Fibroblast of lung (primary cell): Measurements from ENCODE around the gene FAM13A. TPM values are rescaled to one million over a fixed set of nuclear protein-coding genes. Genes with fewer than 3 reads are reported as not detected.

Experiments
- DNase-seq, 2 donors: peaks; one replicate each; pipeline versions ENCODE4 v3.0.0 to v3.0.0-alpha.2; 2010; ENCODE audit warnings: low read depth in 2 of 2
- H2AFZ ChIP-seq: 2 replicates; pipeline ENCODE4 v1.5.1; 2012; ENCODE audit warnings: low read length, control low read depth, inconsistent platforms
- H3K27ac ChIP-seq: 2 replicates; pipeline ENCODE4 v1.5.1; 2011; ENCODE audit warnings: low read length, control low read depth; ENCODE audit not compliant: insufficient read depth
- H3K27me3 ChIP-seq: 2 replicates; pipeline ENCODE4 v1.5.1; 2011; ENCODE audit warnings: mild to moderate bottlenecking, low read length; ENCODE audit not compliant: control insufficient read depth, insufficient read depth
- H3K36me3 ChIP-seq: 2 replicates; pipeline ENCODE4 v1.5.1; 2011; ENCODE audit warnings: low read length; ENCODE audit not compliant: control insufficient read depth, insufficient read depth
- H3K4me1 ChIP-seq: 2 replicates; pipeline ENCODE4 v1.5.1; 2011; ENCODE audit warnings: low read length; ENCODE audit not compliant: control insufficient read depth, insufficient read depth; ENCODE audit errors: extremely low read depth
- H3K4me2 ChIP-seq: 2 replicates; pipeline ENCODE4 v1.5.1; 2011; ENCODE audit warnings: low read length, control low read depth; ENCODE audit not compliant: insufficient read depth; ENCODE audit errors: extremely low read depth
- H3K4me3 ChIP-seq, 4 experiments: fragments of 200-600 bp in 1 of 4; sonication (generic) in 1 of 4; replicated peaks in 1 of 4; 2 replicates each; pipeline ENCODE4 v1.5.1; 2011 to 2016; ENCODE audit warnings: low read length in 4 of 4, low read depth in 3 of 4, mild to moderate bottlenecking in 3 of 4, control low read depth in 2 of 4, inconsistent platforms in 1 of 4, mixed read lengths in 1 of 4; ENCODE audit not compliant: insufficient read depth in 1 of 4; ENCODE audit errors: control extremely low read depth in 1 of 4
- H3K79me2 ChIP-seq: 2 replicates; pipeline ENCODE4 v1.5.1; 2012; ENCODE audit warnings: mild to moderate bottlenecking, low read length, inconsistent platforms; ENCODE audit not compliant: control insufficient read depth, insufficient read depth
- H3K9ac ChIP-seq: 2 replicates; pipeline ENCODE4 v1.5.1; 2011; ENCODE audit warnings: mild to moderate bottlenecking, low read length, control low read depth; ENCODE audit not compliant: insufficient read depth
- H3K9me3 ChIP-seq: 2 replicates; pipeline ENCODE4 v1.5.1; 2012; ENCODE audit warnings: low read depth, low read length; ENCODE audit not compliant: control insufficient read depth, insufficient read depth
- H4K20me1 ChIP-seq: 2 replicates; pipeline ENCODE4 v1.5.1; 2011; ENCODE audit warnings: low read length; ENCODE audit not compliant: control insufficient read depth, insufficient read depth; ENCODE audit errors: extremely low read depth
- EZH2 ChIP-seq: IDR thresholded peaks from 2 replicates; pipeline ENCODE4 v1.5.1; 2012; ENCODE audit warnings: low read length, control low read depth, mild to moderate bottlenecking; ENCODE audit errors: missing control alignments
- polyA plus RNA-seq, 2 donors: library from polyadenylated mRNA; depleted of rRNA in 1 of 2; stranded (reverse) in 1 of 2; unstranded in 1 of 2; fragments of >200 nt; gene quantifications; 2 replicates each; pipeline ENCODE4 v1.2.1, GENCODE V29; 2011 to 2012; ENCODE audit warnings: missing spikeins in 1 of 2
- total RNA-seq: library from RNA; depleted of rRNA; stranded (reverse); fragments of >200 nt; gene quantifications from 2 replicates; pipeline ENCODE4 v1.2.1, GENCODE V29; 2014
- TF ChIP-seq, protein P1 (sequence below), 2 donors: IDR thresholded peaks in 1 of 2; conservative IDR thresholded peaks in 1 of 2; 1 replicate in 1 of 2; 2 replicates in 1 of 2; pipeline ENCODE4 v1.5.1; 2011 to 2012; ENCODE audit warnings: low read length in 2 of 2, control low read depth in 1 of 2, inconsistent platforms in 1 of 2, low read depth in 1 of 2, mild to moderate bottlenecking in 1 of 2

FAM13A gene
- total and polyA plus RNA-seq, 2 donors (not counting 1 experiment from before 2014, with no cell fraction given): 14.3 to 23.9 TPM

DNA sequence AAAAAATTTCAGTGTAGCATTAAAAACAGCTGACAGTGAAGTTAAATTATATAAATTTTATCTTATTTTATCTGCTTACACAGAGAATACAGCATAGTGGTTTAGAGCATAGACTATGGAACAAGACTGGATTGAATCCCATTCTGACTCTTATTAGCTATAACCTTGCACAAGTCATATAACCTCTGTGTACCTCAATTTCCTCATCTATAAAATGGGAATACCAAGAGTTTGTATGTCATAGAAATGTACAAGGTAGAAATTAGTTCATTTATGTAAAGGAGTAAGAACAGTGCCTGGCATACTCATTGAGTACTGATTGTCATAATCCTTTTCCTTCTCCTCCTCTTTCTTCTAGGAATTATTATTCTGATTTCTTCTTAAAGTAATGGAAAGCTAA, 25.7 kb downstream of the FAM13A start:
- Histone ChIP-seq H3K36me3 (no peaks in the 10 kb centered on the region), H3K4me2 (no peak overlapping the region), H3K4me1 (no peaks in the 10 kb centered on the region), H3K9ac (no peak overlapping the region), H4K20me1 (no peaks in the 10 kb centered on the region), H3K27ac (no peak overlapping the region), H3K79me2 (no peaks in the 10 kb centered on the region), H3K4me3 (no peak overlapping the region), H3K9me3 (no peaks in the 10 kb centered on the region), H3K27me3 (no peaks in the 10 kb centered on the region), H2AFZ (no peak overlapping the region)
- no peak for DNase-seq
- no peak for TF ChIP-seq EZH2
- TF ChIP-seq, protein P1, sequence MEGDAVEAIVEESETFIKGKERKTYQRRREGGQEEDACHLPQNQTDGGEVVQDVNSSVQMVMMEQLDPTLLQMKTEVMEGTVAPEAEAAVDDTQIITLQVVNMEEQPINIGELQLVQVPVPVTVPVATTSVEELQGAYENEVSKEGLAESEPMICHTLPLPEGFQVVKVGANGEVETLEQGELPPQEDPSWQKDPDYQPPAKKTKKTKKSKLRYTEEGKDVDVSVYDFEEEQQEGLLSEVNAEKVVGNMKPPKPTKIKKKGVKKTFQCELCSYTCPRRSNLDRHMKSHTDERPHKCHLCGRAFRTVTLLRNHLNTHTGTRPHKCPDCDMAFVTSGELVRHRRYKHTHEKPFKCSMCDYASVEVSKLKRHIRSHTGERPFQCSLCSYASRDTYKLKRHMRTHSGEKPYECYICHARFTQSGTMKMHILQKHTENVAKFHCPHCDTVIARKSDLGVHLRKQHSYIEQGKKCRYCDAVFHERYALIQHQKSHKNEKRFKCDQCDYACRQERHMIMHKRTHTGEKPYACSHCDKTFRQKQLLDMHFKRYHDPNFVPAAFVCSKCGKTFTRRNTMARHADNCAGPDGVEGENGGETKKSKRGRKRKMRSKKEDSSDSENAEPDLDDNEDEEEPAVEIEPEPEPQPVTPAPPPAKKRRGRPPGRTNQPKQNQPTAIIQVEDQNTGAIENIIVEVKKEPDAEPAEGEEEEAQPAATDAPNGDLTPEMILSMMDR (conservative IDR thresholded peaks at IDR 0.05 in 1 of 2, IDR thresholded peaks at IDR 0.05 in 1 of 2; ENCODE audit: low read depth in 1 of 2, low read length in 2 of 2): no peak

DNA sequence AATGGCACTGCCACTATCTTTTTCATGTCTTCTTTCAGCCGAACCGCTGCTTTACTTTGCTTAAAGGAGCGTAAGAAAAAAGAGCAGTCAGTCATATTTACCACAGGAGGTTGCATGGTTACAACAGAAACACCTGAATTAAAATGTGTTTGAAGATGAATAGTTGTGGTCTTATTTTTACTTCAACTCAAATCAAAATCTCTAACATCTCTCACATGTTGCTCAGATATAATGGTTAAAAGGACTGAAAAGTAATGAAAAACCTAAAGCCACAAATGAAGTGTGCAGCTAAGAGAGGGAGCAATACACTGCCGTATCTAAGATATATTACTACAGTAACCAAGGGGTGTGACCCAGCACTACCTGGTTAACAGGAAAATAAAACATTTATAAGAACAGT, 27.4 kb downstream of the FAM13A start:
- Histone ChIP-seq H3K4me1 (no peaks in the 10 kb centered on the region), H3K4me2 (no peak overlapping the region), H3K27ac (no peak overlapping the region), H3K27me3 (no peaks in the 10 kb centered on the region), H2AFZ (no peak overlapping the region), H3K9me3 (no peaks in the 10 kb centered on the region), H3K9ac (no peak overlapping the region), H3K4me3 (no peak overlapping the region), H3K79me2 (no peaks in the 10 kb centered on the region), H3K36me3 (no peaks in the 10 kb centered on the region), H4K20me1 (no peaks in the 10 kb centered on the region)
- no peak for DNase-seq
- TF ChIP-seq, protein P1 (conservative IDR thresholded peaks at IDR 0.05 in 1 of 2, IDR thresholded peaks at IDR 0.05 in 1 of 2; ENCODE audit: low read depth in 1 of 2, low read length in 2 of 2): no peak
- TF ChIP-seq EZH2: no peak

- Histone ChIP-seq H3K4me3 (no peak overlapping the region), H3K36me3 (no peaks in the 10 kb centered on the region), H4K20me1 (no peaks in the 10 kb centered on the region), H3K27ac (no peak overlapping the region), H3K4me1 (no peaks in the 10 kb centered on the region), H2AFZ (no peak overlapping the region), H3K27me3 (no peaks in the 10 kb centered on the region), H3K4me2 (no peak overlapping the region), H3K79me2 (no peaks in the 10 kb centered on the region), H3K9me3 (no peaks in the 10 kb centered on the region), H3K9ac (no peak overlapping the region)
- DNase-seq: no peak
- no peak for TF ChIP-seq EZH2
- TF ChIP-seq, protein P1 (conservative IDR thresholded peaks at IDR 0.05 in 1 of 2, IDR thresholded peaks at IDR 0.05 in 1 of 2; ENCODE audit: low read depth in 1 of 2, low read length in 2 of 2): no peak
These were observed 30.4 kb downstream of the FAM13A start for GRCh38 chr4:89026542-89026941.
